Measurements from ENCODE around the gene NAT16.

NAT16 gene
- long read RNA-seq: 0 reads

DNA sequence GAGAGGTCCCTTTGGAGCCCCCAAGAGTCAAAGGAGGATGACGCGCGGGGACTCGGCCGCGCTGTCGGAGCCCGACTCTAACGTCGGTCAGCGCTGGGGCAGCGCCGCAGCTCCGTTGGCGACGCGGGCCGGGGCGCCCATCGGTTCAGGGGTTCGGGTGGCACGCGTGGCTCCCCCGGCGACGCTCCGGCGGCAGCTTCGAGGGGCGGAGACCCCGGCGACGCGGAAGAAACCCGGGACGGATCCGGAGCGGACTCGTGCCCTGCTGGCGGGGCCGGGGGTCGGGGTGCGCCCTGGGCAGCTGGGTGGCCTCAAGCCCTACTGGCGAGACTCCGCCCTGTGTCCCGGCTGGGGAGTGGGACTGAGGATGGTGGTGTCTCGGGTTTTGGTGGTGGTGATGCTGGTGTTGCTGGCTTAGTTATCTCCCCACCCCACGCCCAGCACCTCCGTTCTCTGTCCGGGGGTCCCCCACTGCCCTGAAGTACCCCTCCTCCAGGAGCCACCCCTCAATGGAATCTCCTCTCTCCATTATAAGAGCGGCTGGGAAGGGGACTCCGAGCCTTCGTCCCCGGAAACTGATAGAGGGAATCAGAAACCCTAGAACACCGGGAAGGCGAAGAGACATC is at the start of gene NAT16:
Gene NAT16, minus strand, starts transcription at position 164 of the 626 bp plus-strand sequence. CDS start 5,486 bp downstream, outside the sequence.
- H3K27me3 ChIP-seq (ENCODE audit: insufficient read depth, poor library complexity, severe bottlenecking): peaks cover 41% of the 10 kb centered on the region
- H3K27ac ChIP-seq (replicated peaks): no peak within 1 kb of the TSS
- TF ChIP-seq CTCF (IDR thresholded peaks at IDR 0.05; ENCODE audit: insufficient read depth, low read length): no peak
- TF ChIP-seq SPI1 (IDR thresholded peaks at IDR 0.05; ENCODE audit: borderline replicate concordance, low read depth): no peak
- no peak for TF ChIP-seq POLR2AphosphoS5 (IDR thresholded peaks at IDR 0.05; ENCODE audit: low read depth)
- TF ChIP-seq, protein P1, sequence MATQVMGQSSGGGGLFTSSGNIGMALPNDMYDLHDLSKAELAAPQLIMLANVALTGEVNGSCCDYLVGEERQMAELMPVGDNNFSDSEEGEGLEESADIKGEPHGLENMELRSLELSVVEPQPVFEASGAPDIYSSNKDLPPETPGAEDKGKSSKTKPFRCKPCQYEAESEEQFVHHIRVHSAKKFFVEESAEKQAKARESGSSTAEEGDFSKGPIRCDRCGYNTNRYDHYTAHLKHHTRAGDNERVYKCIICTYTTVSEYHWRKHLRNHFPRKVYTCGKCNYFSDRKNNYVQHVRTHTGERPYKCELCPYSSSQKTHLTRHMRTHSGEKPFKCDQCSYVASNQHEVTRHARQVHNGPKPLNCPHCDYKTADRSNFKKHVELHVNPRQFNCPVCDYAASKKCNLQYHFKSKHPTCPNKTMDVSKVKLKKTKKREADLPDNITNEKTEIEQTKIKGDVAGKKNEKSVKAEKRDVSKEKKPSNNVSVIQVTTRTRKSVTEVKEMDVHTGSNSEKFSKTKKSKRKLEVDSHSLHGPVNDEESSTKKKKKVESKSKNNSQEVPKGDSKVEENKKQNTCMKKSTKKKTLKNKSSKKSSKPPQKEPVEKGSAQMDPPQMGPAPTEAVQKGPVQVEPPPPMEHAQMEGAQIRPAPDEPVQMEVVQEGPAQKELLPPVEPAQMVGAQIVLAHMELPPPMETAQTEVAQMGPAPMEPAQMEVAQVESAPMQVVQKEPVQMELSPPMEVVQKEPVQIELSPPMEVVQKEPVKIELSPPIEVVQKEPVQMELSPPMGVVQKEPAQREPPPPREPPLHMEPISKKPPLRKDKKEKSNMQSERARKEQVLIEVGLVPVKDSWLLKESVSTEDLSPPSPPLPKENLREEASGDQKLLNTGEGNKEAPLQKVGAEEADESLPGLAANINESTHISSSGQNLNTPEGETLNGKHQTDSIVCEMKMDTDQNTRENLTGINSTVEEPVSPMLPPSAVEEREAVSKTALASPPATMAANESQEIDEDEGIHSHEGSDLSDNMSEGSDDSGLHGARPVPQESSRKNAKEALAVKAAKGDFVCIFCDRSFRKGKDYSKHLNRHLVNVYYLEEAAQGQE (IDR thresholded peaks at IDR 0.05; ENCODE audit: insufficient replicate concordance, low read depth): no peak
- TF ChIP-seq GABPA (IDR thresholded peaks at IDR 0.05; ENCODE audit: low read depth): no peak
- no peak for DNase-seq (ENCODE audit: low read depth in 1 of 2, low spot score in 1 of 2)
- H3K4me3 ChIP-seq (replicated peaks; ENCODE audit: insufficient read depth, low read length): no peak within 1 kb of the TSS

GRCh38 chr7:101226721-101227120 is 46.6 kb upstream of the NAT16 start:
- no peak for DNase-seq (ENCODE audit: low read depth in 1 of 2, low spot score in 1 of 2)
- H3K4me3 ChIP-seq (replicated peaks; ENCODE audit: insufficient read depth, low read length): no peak overlapping the region
- no peak overlapping the region for H3K27ac ChIP-seq (replicated peaks)
- no peak for TF ChIP-seq POLR2AphosphoS5 (IDR thresholded peaks at IDR 0.05; ENCODE audit: low read depth)
- TF ChIP-seq, protein P1 (IDR thresholded peaks at IDR 0.05; ENCODE audit: insufficient replicate concordance, low read depth): no peak
- TF ChIP-seq CTCF (IDR thresholded peaks at IDR 0.05; ENCODE audit: insufficient read depth, low read length): no peak
- TF ChIP-seq GABPA (IDR thresholded peaks at IDR 0.05; ENCODE audit: low read depth): no peak
- no peak for TF ChIP-seq SPI1 (IDR thresholded peaks at IDR 0.05; ENCODE audit: borderline replicate concordance, low read depth)
- H3K27me3 ChIP-seq (ENCODE audit: insufficient read depth, poor library complexity, severe bottlenecking): no peaks in the 10 kb centered on the region

- H3K4me3 ChIP-seq (replicated peaks; ENCODE audit: insufficient read depth, low read length): no peak overlapping the region
- TF ChIP-seq, protein P1 (IDR thresholded peaks at IDR 0.05; ENCODE audit: insufficient replicate concordance, low read depth): no peak
- TF ChIP-seq CTCF (IDR thresholded peaks at IDR 0.05; ENCODE audit: insufficient read depth, low read length): no peak
- TF ChIP-seq SPI1 (IDR thresholded peaks at IDR 0.05; ENCODE audit: borderline replicate concordance, low read depth): no peak
- no peak for TF ChIP-seq GABPA (IDR thresholded peaks at IDR 0.05; ENCODE audit: low read depth)
- no peak for TF ChIP-seq POLR2AphosphoS5 (IDR thresholded peaks at IDR 0.05; ENCODE audit: low read depth)
- no peak for DNase-seq (ENCODE audit: low read depth in 1 of 2, low spot score in 1 of 2)
- no peaks in the 10 kb centered on the region for H3K27me3 ChIP-seq (ENCODE audit: insufficient read depth, poor library complexity, severe bottlenecking)
- H3K27ac ChIP-seq (replicated peaks): no peak overlapping the region
These were observed 45.6 kb upstream of the NAT16 start for GRCh38 chr7:101225650-101226049.
